ENCODE results near the gene MIF.

DNA sequence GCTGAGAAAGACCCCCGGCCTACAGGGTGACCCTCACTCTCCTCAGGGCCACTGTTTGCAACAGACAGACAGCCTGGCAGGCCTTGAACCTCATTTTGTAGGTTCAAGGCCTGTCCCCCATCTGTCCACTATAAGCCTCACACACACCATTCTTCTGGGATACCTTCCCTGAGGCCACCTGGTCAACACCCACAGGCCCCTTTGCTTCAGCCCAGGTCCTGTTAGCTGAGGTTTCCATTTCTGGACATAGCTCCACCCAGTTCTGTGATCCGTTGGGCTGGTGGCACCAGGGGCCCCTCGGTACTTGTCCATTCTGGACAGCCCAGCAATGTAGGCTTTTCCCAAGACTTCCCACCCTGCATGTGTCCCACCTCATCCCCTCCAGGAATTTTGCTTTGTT, 3.1 kb downstream of the MIF start:
- TF ChIP-seq, protein P1, sequence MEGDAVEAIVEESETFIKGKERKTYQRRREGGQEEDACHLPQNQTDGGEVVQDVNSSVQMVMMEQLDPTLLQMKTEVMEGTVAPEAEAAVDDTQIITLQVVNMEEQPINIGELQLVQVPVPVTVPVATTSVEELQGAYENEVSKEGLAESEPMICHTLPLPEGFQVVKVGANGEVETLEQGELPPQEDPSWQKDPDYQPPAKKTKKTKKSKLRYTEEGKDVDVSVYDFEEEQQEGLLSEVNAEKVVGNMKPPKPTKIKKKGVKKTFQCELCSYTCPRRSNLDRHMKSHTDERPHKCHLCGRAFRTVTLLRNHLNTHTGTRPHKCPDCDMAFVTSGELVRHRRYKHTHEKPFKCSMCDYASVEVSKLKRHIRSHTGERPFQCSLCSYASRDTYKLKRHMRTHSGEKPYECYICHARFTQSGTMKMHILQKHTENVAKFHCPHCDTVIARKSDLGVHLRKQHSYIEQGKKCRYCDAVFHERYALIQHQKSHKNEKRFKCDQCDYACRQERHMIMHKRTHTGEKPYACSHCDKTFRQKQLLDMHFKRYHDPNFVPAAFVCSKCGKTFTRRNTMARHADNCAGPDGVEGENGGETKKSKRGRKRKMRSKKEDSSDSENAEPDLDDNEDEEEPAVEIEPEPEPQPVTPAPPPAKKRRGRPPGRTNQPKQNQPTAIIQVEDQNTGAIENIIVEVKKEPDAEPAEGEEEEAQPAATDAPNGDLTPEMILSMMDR (conservative IDR thresholded peaks at IDR 0.05; ENCODE audit: low read length) = no peak
- no peak for TF ChIP-seq EZH2phosphoT487 (IDR thresholded peaks at IDR 0.05; ENCODE audit: borderline replicate concordance, low read depth, low read length)

Measured in OCI-LY7 (cell line).